Mesenchymal stem cell (in vitro differentiated cells and primary cell): ENCODE data around the gene ADCK1.
"Not testable (repeated sequence)": the region's sequence is repeated elsewhere in the genome, so short reads cannot be mapped to it uniquely, and the experiment has no call there.

Experiments used
- DNase-seq: peaks from one replicate; pipeline ENCODE4 v3.0.0-alpha.2; 2013
- H2AFZ ChIP-seq: one replicate; pipeline ENCODE4 v1.6.1; 2013; ENCODE audit warnings: low read depth, mild to moderate bottlenecking, control low read depth, inconsistent platforms, low read length, moderate library complexity
- H2AK5ac ChIP-seq: 2 replicates; pipeline ENCODE4 v1.6.1; 2013; ENCODE audit warnings: low read length, moderate library complexity, mild to moderate bottlenecking, inconsistent platforms; ENCODE audit not compliant: severe bottlenecking
- H2BK120ac ChIP-seq: one replicate; pipeline ENCODE4 v1.6.1; 2013; ENCODE audit warnings: low read depth, mild to moderate bottlenecking, inconsistent platforms, low read length, moderate library complexity
- H2BK12ac ChIP-seq, 2 experiments: one replicate each; pipeline ENCODE4 v1.6.1; 2013; ENCODE audit warnings: inconsistent platforms in 2 of 2, low read length in 2 of 2, mild to moderate bottlenecking in 2 of 2, moderate library complexity in 2 of 2, control low read depth in 1 of 2
- H2BK15ac ChIP-seq: one replicate; pipeline ENCODE4 v1.6.1; 2013; ENCODE audit warnings: mild to moderate bottlenecking, low read depth, inconsistent platforms; ENCODE audit not compliant: poor library complexity, severe bottlenecking
- H2BK5ac ChIP-seq: 2 replicates; pipeline ENCODE4 v1.6.1; 2013; ENCODE audit warnings: low read depth, mild to moderate bottlenecking, low read length, control low read depth, inconsistent platforms; ENCODE audit not compliant: poor library complexity, severe bottlenecking
- H3K14ac ChIP-seq, 2 experiments: one replicate each; pipeline ENCODE4 v1.6.1; 2013; ENCODE audit warnings: inconsistent platforms in 2 of 2, low read length in 2 of 2, control low read depth in 1 of 2, mild to moderate bottlenecking in 1 of 2, moderate library complexity in 1 of 2
- H3K18ac ChIP-seq, 2 experiments: one replicate each; pipeline ENCODE4 v1.6.1; 2013; ENCODE audit warnings: inconsistent platforms in 2 of 2, low read length in 2 of 2, control low read depth in 1 of 2, low read depth in 1 of 2, mild to moderate bottlenecking in 1 of 2
- H3K23ac ChIP-seq, 2 experiments: one replicate each; pipeline ENCODE4 v1.6.1; 2013; ENCODE audit warnings: inconsistent platforms in 2 of 2, low read length in 2 of 2, mild to moderate bottlenecking in 2 of 2, moderate library complexity in 2 of 2, control low read depth in 1 of 2
- H3K27ac ChIP-seq: 2 replicates; pipeline ENCODE4 v1.5.1; 2013; ENCODE audit warnings: mild to moderate bottlenecking, moderate library complexity, low read length, control low read depth, inconsistent platforms; ENCODE audit not compliant: poor library complexity, severe bottlenecking
- H3K27me3 ChIP-seq, 2 experiments: 2 replicates each; pipeline versions ENCODE4 v1.6.1 to v1.7.0; 2013; ENCODE audit warnings: low read length in 2 of 2, mild to moderate bottlenecking in 2 of 2, moderate library complexity in 2 of 2, control low read depth in 1 of 2, inconsistent platforms in 1 of 2; ENCODE audit not compliant: control insufficient read depth in 1 of 2, insufficient read depth in 1 of 2
- H3K36me3 ChIP-seq, 2 experiments: 2 replicates each; pipeline versions ENCODE4 v1.6.1 to v1.7.0; 2013; ENCODE audit warnings: low read length in 2 of 2, control low read depth in 1 of 2, inconsistent platforms in 1 of 2, low read depth in 1 of 2, mild to moderate bottlenecking in 1 of 2; ENCODE audit not compliant: insufficient read depth in 2 of 2, control insufficient read depth in 1 of 2
- H3K4ac ChIP-seq, 2 experiments: one replicate each; pipeline ENCODE4 v1.6.1; 2013; ENCODE audit warnings: inconsistent platforms in 2 of 2, low read length in 2 of 2, mild to moderate bottlenecking in 2 of 2, moderate library complexity in 2 of 2, control low read depth in 1 of 2, low read depth in 1 of 2
- H3K4me1 ChIP-seq: 2 replicates; pipeline ENCODE4 v1.6.1; 2013; ENCODE audit warnings: low read depth, low read length, control low read depth; ENCODE audit not compliant: control insufficient read depth, insufficient read depth
- H3K4me2 ChIP-seq: 2 replicates; pipeline ENCODE4 v1.6.1; 2013; ENCODE audit warnings: low read length, mild to moderate bottlenecking, inconsistent platforms; ENCODE audit not compliant: poor library complexity, severe bottlenecking
- H3K4me3 ChIP-seq, 2 experiments: 2 replicates each; pipeline versions ENCODE4 v1.5.1 to v1.7.0; 2013; ENCODE audit warnings: low read length in 2 of 2, mild to moderate bottlenecking in 2 of 2, control low read depth in 1 of 2, low read depth in 1 of 2; ENCODE audit not compliant: insufficient read depth in 1 of 2
- H3K79me1 ChIP-seq: replicated peaks from 2 replicates; pipeline ENCODE4 v1.6.1; 2013; ENCODE audit warnings: mild to moderate bottlenecking, control low read depth, low read length, inconsistent platforms; ENCODE audit not compliant: poor library complexity, severe bottlenecking
- H3K9ac ChIP-seq: 2 replicates; pipeline ENCODE4 v1.7.0; 2013; ENCODE audit warnings: mild to moderate bottlenecking, low read length, moderate library complexity
- H3K9me3 ChIP-seq: 2 replicates; pipeline ENCODE4 v1.7.0; 2013; ENCODE audit warnings: mild to moderate bottlenecking, low read length; ENCODE audit not compliant: control insufficient read depth
- H4K8ac ChIP-seq: one replicate; pipeline ENCODE4 v1.6.1; 2013; ENCODE audit warnings: inconsistent platforms, mild to moderate bottlenecking, low read length, moderate library complexity
- H4K91ac ChIP-seq: one replicate; pipeline ENCODE4 v1.6.1; 2013; ENCODE audit warnings: mild to moderate bottlenecking, low read length, inconsistent platforms
- WGBS: methylation state at CpG from one replicate; pipeline ENCODE4 v1.1.7; 2013; ENCODE audit warnings: mixed read lengths; 5-methylcytosine and 5-hydroxymethylcytosine counted together

ADCK1 gene

GRCh38 chr14:77808250-77808649, 8.3 kb downstream of the ADCK1 start:
- Histone ChIP-seq H3K36me3 (no peaks in the 10 kb centered on the region), H4K8ac (no peak overlapping the region), H3K79me1 (peaks cover 8% of the 10 kb centered on the region), H3K4ac (no peak overlapping the region), H3K4me2 (no peak overlapping the region), H3K27ac (no peak overlapping the region), H3K23ac (no peak overlapping the region), H3K18ac (no peak overlapping the region), H3K9me3 (no peaks in the 10 kb centered on the region), H2BK120ac (no peak overlapping the region), H4K91ac (no peak overlapping the region), H2BK12ac (no peak overlapping the region), H3K4me3 (no peak overlapping the region), H3K9ac (no peak overlapping the region), H2BK15ac (no peak overlapping the region), H2AK5ac (no peak overlapping the region), H3K14ac (no peak overlapping the region), H2AFZ (no peak overlapping the region), H3K4me1 (no peaks in the 10 kb centered on the region), H3K27me3 (no peaks in the 10 kb centered on the region), H2BK5ac (no peak overlapping the region)
- no peak for DNase-seq
- 97% methylated on average over 3 of the region's 3 CpGs for WGBS

DNA sequence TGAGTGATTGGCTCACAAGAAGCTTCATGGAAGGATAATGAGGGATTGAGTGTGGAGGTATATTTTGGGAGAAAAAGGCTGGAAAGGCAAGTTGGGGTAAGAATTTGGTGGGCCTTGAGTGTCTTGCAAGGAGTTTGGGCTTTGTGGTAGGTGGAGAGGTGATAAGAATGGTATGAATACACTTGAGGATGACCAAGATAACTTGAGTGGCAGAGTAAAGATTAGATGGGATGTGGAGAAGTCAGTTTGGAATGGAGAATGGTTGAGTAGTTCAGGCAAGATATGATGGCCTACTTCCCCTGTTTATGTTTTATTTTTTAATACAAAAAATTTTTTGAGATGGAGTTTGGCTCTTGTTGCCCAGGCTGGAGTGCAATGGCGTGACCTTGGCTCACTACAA, 9.1 kb downstream of the ADCK1 start:
- Histone ChIP-seq H2AK5ac (no peak overlapping the region), H2BK12ac (no peak overlapping the region), H3K4me2 (no peak overlapping the region), H4K8ac (no peak overlapping the region), H3K23ac (no peak overlapping the region), H3K18ac (no peak overlapping the region), H3K9me3 (no peaks in the 10 kb centered on the region), H3K27me3 (no peaks in the 10 kb centered on the region), H2AFZ (no peak overlapping the region), H2BK5ac (no peak overlapping the region), H4K91ac (no peak overlapping the region), H3K14ac (no peak overlapping the region), H3K4me1 (no peaks in the 10 kb centered on the region), H3K4ac (no peak overlapping the region), H2BK15ac (no peak overlapping the region), H3K79me1 (peaks cover 8% of the 10 kb centered on the region), H3K4me3 (no peak overlapping the region), H3K27ac (no peak overlapping the region), H3K9ac (no peak overlapping the region), H3K36me3 (no peaks in the 10 kb centered on the region), H2BK120ac (no peak overlapping the region)
- WGBS: 97% methylated on average over 1 of the region's 1 CpG
- no peak for DNase-seq

GRCh38 chr14:77812028-77812427, 12.1 kb downstream of the ADCK1 start:
- H2BK15ac ChIP-seq: no peak overlapping the region
- 100% methylated on average over 2 of the region's 2 CpGs for WGBS
- no peaks in the 10 kb centered on the region for H3K4me1 ChIP-seq
- H3K4me3 ChIP-seq: no peak overlapping the region
- no peak overlapping the region for H4K8ac ChIP-seq
- peaks cover 5% of the 10 kb centered on the region for H3K79me1 ChIP-seq
- H3K14ac ChIP-seq: no peak overlapping the region
- H3K27ac ChIP-seq: no peak overlapping the region
- H3K9me3 ChIP-seq: no peaks in the 10 kb centered on the region
- H2BK120ac ChIP-seq: no peak overlapping the region
- H2AFZ ChIP-seq: no peak overlapping the region
- no peak overlapping the region for H3K18ac ChIP-seq
- no peak for DNase-seq
- H3K36me3 ChIP-seq: no peaks in the 10 kb centered on the region
- no peak overlapping the region for H2BK5ac ChIP-seq
- no peak overlapping the region for H3K4ac ChIP-seq
- no peak overlapping the region for H4K91ac ChIP-seq
- H3K4me2 ChIP-seq: no peak overlapping the region
- no peak overlapping the region for H2BK12ac ChIP-seq
- no peak overlapping the region for H3K23ac ChIP-seq
- H3K27me3 ChIP-seq: no peaks in the 10 kb centered on the region
- no peak overlapping the region for H3K9ac ChIP-seq
- H2AK5ac ChIP-seq: no peak overlapping the region

- not testable (repeated sequence) for H3K9me3 ChIP-seq, H2BK5ac ChIP-seq, H2AFZ ChIP-seq, H3K23ac ChIP-seq, H2AK5ac ChIP-seq, H3K36me3 ChIP-seq, DNase-seq, H4K8ac ChIP-seq, H3K4me2 ChIP-seq, H2BK15ac ChIP-seq, H3K18ac ChIP-seq, H3K79me1 ChIP-seq, H2BK120ac ChIP-seq, H2BK12ac ChIP-seq, H3K4me3 ChIP-seq, H3K14ac ChIP-seq, H3K27ac ChIP-seq, H4K91ac ChIP-seq, H3K4ac ChIP-seq, H3K4me1 ChIP-seq, H3K9ac ChIP-seq, H3K27me3 ChIP-seq
- 81% methylated on average over 5 of the region's 6 CpGs for WGBS
Measured at GRCh38 chr14:77812682-77813081, 12.8 kb downstream of the ADCK1 start.
